Neural cell (in vitro differentiated cells): Measurements from ENCODE around the gene PLAU. TPM values are rescaled to one million over a fixed set of nuclear protein-coding genes. Genes with fewer than 3 reads are reported as not detected.

ENCODE experiments used
- H2AFZ ChIP-seq: fragments of 200-600, 300-800 bp; sonication (generic), shearing (Covaris generic); 2 replicates; pipeline ENCODE4 v1.6.0; 2014; ENCODE audit warnings: low read depth, mild to moderate bottlenecking, antibody characterized with exemption, low read length, moderate library complexity
- H3F3A ChIP-seq: fragments of 200-600 bp; shearing (Covaris generic); 2 replicates; pipeline ENCODE4 v1.6.1; 2016; ENCODE audit warnings: mild to moderate bottlenecking, moderate library complexity, mixed read lengths, antibody characterized with exemption, low read length; ENCODE audit not compliant: insufficient read depth, poor library complexity, severe bottlenecking
- H3K27ac ChIP-seq: fragments of 200-600, 300-800 bp; sonication (generic), shearing (Covaris generic); 2 replicates; pipeline ENCODE4 v1.5.1; 2014; ENCODE audit warnings: mild to moderate bottlenecking, low read length, moderate library complexity
- H3K27me3 ChIP-seq: fragments of 300-800, 200-600 bp; sonication (generic), shearing (Covaris generic); 2 replicates; pipeline ENCODE4 v1.6.0; 2014; ENCODE audit warnings: mild to moderate bottlenecking, low read depth, low read length, moderate library complexity; ENCODE audit not compliant: insufficient read depth
- H3K36me3 ChIP-seq: fragments of 300-800, 200-600 bp; sonication (generic), shearing (Covaris generic); 2 replicates; pipeline ENCODE4 v1.5.1; 2014; ENCODE audit warnings: mild to moderate bottlenecking, antibody characterized with exemption, low read length, moderate library complexity; ENCODE audit not compliant: insufficient read depth
- H3K4me2 ChIP-seq: fragments of 300-800, 200-600 bp; sonication (generic), shearing (Covaris generic); 2 replicates; pipeline ENCODE4 v1.6.0; 2014; ENCODE audit warnings: mild to moderate bottlenecking, low read length
- H3K4me3 ChIP-seq: fragments of 300-800, 200-600 bp; sonication (generic), shearing (Covaris generic); 2 replicates; pipeline ENCODE4 v1.5.1; 2014; ENCODE audit warnings: mild to moderate bottlenecking, low read length, moderate library complexity
- H3K79me2 ChIP-seq: fragments of 200-600 bp; shearing (Covaris generic); replicated peaks from 2 replicates; pipeline ENCODE4 v1.6.0; 2014; ENCODE audit warnings: mild to moderate bottlenecking, low read length, moderate library complexity; ENCODE audit not compliant: insufficient read depth
- H3K9ac ChIP-seq: fragments of 300-800, 200-600 bp; sonication (generic), shearing (Covaris generic); 2 replicates; pipeline ENCODE4 v1.6.1; 2016; ENCODE audit warnings: mild to moderate bottlenecking, low read length, mixed read lengths
- H3K9me2 ChIP-seq: fragments of 200-600 bp; shearing (Covaris generic); 2 replicates; pipeline ENCODE4 v1.6.1; 2016; ENCODE audit warnings: mild to moderate bottlenecking, low read length, mixed read lengths; ENCODE audit not compliant: insufficient read depth
- H3K9me3 ChIP-seq: fragments of 200-600, 300-800 bp; sonication (generic), shearing (Covaris generic); 2 replicates; pipeline ENCODE4 v1.6.1; 2016; ENCODE audit warnings: mild to moderate bottlenecking, mixed run types, low read length, moderate library complexity, mixed read lengths
- H4K20me1 ChIP-seq: fragments of 200-600 bp; shearing (Covaris generic); 2 replicates; pipeline ENCODE4 v1.6.1; 2016; ENCODE audit warnings: mild to moderate bottlenecking, mixed run types; ENCODE audit not compliant: insufficient read depth
- CTCF ChIP-seq: fragments of 450-650 bp; IDR thresholded peaks from 2 replicates; pipeline ENCODE4 v1.5.1; 2014; ENCODE audit warnings: antibody characterized with exemption, mild to moderate bottlenecking, moderate library complexity; ENCODE audit not compliant: poor library complexity, severe bottlenecking
- EP300 ChIP-seq: fragments of 450-650 bp; conservative IDR thresholded peaks from 2 replicates; pipeline ENCODE4 v1.6.1; 2014; ENCODE audit warnings: antibody characterized with exemption, mild to moderate bottlenecking, moderate library complexity; ENCODE audit not compliant: poor library complexity, severe bottlenecking
- EZH2 ChIP-seq: fragments of 200-600, 300-800 bp; shearing (Covaris generic), sonication (generic); IDR thresholded peaks from 2 replicates; pipeline ENCODE4 v1.6.1; 2014; ENCODE audit warnings: antibody characterized with exemption, low read length, borderline replicate concordance, mild to moderate bottlenecking; ENCODE audit not compliant: insufficient read depth, poor library complexity, severe bottlenecking
- MXI1 ChIP-seq: fragments of 450-650 bp; conservative IDR thresholded peaks from 2 replicates; pipeline ENCODE4 v1.6.1; 2014; ENCODE audit warnings: antibody characterized with exemption, mild to moderate bottlenecking; ENCODE audit not compliant: poor library complexity, severe bottlenecking
- POLR2AphosphoS5 ChIP-seq: IDR thresholded peaks from 2 replicates; pipeline ENCODE4 v1.6.1; 2012
- RAD21 ChIP-seq: fragments of 450-650 bp; conservative IDR thresholded peaks from 2 replicates; pipeline ENCODE4 v1.6.1; 2014; ENCODE audit warnings: antibody characterized with exemption, mild to moderate bottlenecking, moderate library complexity
- REST ChIP-seq: IDR thresholded peaks from 2 replicates; pipeline ENCODE4 v1.6.1; 2012; ENCODE audit warnings: borderline replicate concordance
- SMC3 ChIP-seq: fragments of 450-650 bp; conservative IDR thresholded peaks from 2 replicates; pipeline ENCODE4 v1.6.1; 2014; ENCODE audit warnings: antibody characterized with exemption, mild to moderate bottlenecking, moderate library complexity; ENCODE audit not compliant: poor library complexity
- TAF1 ChIP-seq: IDR thresholded peaks from 2 replicates; pipeline ENCODE4 v1.6.1; 2012; ENCODE audit warnings: low read depth
- polyA plus RNA-seq: library from polyadenylated mRNA; depleted of rRNA; stranded (reverse); fragments of >200 nt; gene quantifications from 2 replicates; pipeline ENCODE4 v1.2.3, GENCODE V29; 2014

The PLAU gene
- polyA plus RNA-seq, 1 donor from 2014 or later = 1.1 TPM

GRCh38 chr10:73892310-73893030 is 18.5 kb upstream of the PLAU start:
- Histone ChIP-seq H4K20me1 (no peaks in the 10 kb centered on the region), H3K4me3 (no peak overlapping the region), H3K27me3 (no peaks in the 10 kb centered on the region), H2AFZ (no peak overlapping the region), H3K36me3 (no peaks in the 10 kb centered on the region), H3F3A (no peaks in the 10 kb centered on the region), H3K9me2 (no peaks in the 10 kb centered on the region), H3K27ac (no peak overlapping the region), H3K79me2 (no peaks in the 10 kb centered on the region), H3K9me3 (no peaks in the 10 kb centered on the region), H3K9ac (no peak overlapping the region), H3K4me2 (no peak overlapping the region)
- TF ChIP-seq EZH2 (no peak), RAD21 (no peak), TAF1 (no peak), REST (no peak), CTCF (no peak), MXI1 (no peak), POLR2AphosphoS5 (no peak), EP300 (no peak), SMC3 (no peak)

GRCh38 chr10:73893426-73893825 is 17.5 kb upstream of the PLAU start:
- Histone ChIP-seq H3K36me3 (no peaks in the 10 kb centered on the region), H3F3A (no peaks in the 10 kb centered on the region), H4K20me1 (no peaks in the 10 kb centered on the region), H3K4me2 (no peak overlapping the region), H3K4me3 (no peak overlapping the region), H3K27me3 (no peaks in the 10 kb centered on the region), H3K9me2 (no peaks in the 10 kb centered on the region), H3K9ac (no peak overlapping the region), H3K79me2 (no peaks in the 10 kb centered on the region), H3K27ac (no peak overlapping the region), H3K9me3 (no peaks in the 10 kb centered on the region), H2AFZ (no peak overlapping the region)
- TF ChIP-seq EZH2 = no peak
